ENCODE measurements around the gene TSPAN14.

- no peak for TF ChIP-seq POLR2A (IDR thresholded peaks at IDR 0.05)
- no peak for TF ChIP-seq POLR2AphosphoS5 (IDR thresholded peaks at IDR 0.05)
- TF ChIP-seq CTCF (IDR thresholded peaks at IDR 0.05) = no peak
Measured at GRCh38 chr10:80405035-80405434, 49.1 kb upstream of the TSPAN14 start.
